BE2C (cell line): ENCODE data around the gene SLC39A11.

Experiments
- DNase-seq: peaks from one replicate; pipeline ENCODE4 v3.0.0-alpha.2; 2020
- H3K27me3 ChIP-seq: fragments of 250-450 bp; sonication (Bioruptor Pico); 2 replicates; pipeline ENCODE4 v1.5.1; 2020; ENCODE audit warnings: mild to moderate bottlenecking
- H3K36me3 ChIP-seq: fragments of 250-450 bp; sonication (Bioruptor Pico); 2 replicates; pipeline ENCODE4 v1.5.1; 2020; ENCODE audit warnings: mild to moderate bottlenecking
- H3K4me1 ChIP-seq: fragments of 250-450 bp; sonication (Bioruptor Pico); 2 replicates; pipeline ENCODE4 v1.5.1; 2020
- H3K4me3 ChIP-seq: 2 replicates; pipeline ENCODE4 v1.5.1; 2011; ENCODE audit warnings: low read depth, low read length
- H3K9me3 ChIP-seq: fragments of 250-450 bp; sonication (Bioruptor Pico); 2 replicates; pipeline ENCODE4 v1.5.1; 2020
- TF ChIP-seq, protein P1 (sequence below): IDR thresholded peaks from 2 replicates; pipeline ENCODE4 v1.5.1; 2012; ENCODE audit warnings: mild to moderate bottlenecking, low read depth, low read length

SLC39A11 gene

DNA sequence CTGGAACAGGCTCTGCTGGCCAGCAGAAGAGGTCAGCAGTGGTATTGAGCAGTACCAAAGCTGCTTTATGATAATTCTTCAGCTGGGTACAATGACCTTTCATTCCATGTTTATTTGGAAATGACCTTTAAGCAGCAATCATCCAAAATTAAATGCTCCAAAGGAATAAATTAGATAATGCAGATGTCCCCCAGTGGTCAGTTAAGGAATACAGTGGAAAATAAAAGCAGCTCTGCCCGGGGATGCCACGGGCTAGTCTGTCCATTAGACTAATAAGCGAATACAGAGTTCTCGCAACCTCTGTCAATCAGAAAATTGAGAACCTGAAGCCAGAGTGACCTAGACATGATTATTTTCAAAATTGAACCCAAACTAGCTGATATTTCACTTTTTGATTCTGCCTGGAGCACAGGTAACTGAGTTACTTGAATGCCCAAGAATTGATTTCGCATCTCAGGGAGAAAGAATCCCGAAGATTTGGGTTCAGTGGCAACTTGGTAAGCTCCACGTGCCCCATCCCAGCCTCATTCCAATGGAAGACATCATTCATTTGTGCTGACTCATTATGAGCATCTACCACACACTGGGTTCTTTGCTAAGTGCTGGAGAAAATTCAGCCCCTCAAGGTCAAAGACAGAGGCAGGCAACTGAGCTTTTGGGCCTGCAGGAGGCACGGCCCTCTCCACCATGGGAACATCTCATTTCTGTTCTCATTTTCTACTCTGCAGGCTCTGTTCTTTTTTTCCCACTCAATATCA, 34.4 kb upstream of the SLC39A11 start:
- no peaks in the 10 kb centered on the region for H3K36me3 ChIP-seq
- H3K4me1 ChIP-seq, result no peaks in the 10 kb centered on the region
- H3K27me3 ChIP-seq, result no peaks in the 10 kb centered on the region
- DNase-seq, result no peak
- H3K9me3 ChIP-seq, result no peaks in the 10 kb centered on the region
- TF ChIP-seq, protein P1, sequence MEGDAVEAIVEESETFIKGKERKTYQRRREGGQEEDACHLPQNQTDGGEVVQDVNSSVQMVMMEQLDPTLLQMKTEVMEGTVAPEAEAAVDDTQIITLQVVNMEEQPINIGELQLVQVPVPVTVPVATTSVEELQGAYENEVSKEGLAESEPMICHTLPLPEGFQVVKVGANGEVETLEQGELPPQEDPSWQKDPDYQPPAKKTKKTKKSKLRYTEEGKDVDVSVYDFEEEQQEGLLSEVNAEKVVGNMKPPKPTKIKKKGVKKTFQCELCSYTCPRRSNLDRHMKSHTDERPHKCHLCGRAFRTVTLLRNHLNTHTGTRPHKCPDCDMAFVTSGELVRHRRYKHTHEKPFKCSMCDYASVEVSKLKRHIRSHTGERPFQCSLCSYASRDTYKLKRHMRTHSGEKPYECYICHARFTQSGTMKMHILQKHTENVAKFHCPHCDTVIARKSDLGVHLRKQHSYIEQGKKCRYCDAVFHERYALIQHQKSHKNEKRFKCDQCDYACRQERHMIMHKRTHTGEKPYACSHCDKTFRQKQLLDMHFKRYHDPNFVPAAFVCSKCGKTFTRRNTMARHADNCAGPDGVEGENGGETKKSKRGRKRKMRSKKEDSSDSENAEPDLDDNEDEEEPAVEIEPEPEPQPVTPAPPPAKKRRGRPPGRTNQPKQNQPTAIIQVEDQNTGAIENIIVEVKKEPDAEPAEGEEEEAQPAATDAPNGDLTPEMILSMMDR, result no peak
- H3K4me3 ChIP-seq, result no peak overlapping the region

DNA sequence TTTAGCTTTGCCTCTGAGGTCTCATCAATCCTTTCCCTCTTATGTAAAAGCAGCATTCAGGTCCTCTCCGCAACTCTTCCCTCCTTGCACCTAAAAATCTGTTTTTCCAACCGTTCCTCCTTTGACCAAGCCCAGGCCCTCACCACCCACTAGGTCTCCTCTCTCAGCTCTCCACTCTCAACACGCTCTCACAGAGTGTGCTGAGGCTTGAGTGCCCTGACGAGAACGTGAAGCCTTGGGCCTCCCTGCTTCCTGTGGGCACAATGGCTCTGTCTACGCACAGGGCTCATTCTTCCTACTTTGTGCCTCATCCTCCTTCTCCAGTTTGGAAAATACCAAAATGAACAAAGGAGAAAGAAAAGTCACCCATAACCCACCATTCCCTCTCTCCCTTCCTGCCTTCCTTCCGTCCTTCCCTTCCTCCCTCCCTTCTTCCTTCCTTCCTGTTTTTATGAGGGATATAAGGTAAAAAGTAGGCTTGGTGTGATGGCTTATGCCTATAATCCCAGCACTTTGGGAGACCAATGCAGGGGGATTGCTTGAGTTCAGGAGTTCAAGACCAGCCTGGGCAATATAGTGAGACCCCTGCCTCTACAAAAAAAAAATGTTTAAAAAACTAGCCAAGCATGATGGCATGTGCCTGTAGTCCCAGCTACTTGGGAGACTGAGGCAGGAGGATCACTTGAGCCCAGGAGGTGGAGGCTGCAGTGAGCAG, 31.3 kb upstream of the SLC39A11 start:
- no peaks in the 10 kb centered on the region for H3K27me3 ChIP-seq
- TF ChIP-seq, protein P1, result no peak
- no peaks in the 10 kb centered on the region for H3K9me3 ChIP-seq
- peaks cover 3% of the 10 kb centered on the region; the same call in 1 of the 2 replicates for H3K4me1 ChIP-seq
- DNase-seq, result no peak
- no peak overlapping the region for H3K4me3 ChIP-seq
- H3K36me3 ChIP-seq, result no peaks in the 10 kb centered on the region

DNA sequence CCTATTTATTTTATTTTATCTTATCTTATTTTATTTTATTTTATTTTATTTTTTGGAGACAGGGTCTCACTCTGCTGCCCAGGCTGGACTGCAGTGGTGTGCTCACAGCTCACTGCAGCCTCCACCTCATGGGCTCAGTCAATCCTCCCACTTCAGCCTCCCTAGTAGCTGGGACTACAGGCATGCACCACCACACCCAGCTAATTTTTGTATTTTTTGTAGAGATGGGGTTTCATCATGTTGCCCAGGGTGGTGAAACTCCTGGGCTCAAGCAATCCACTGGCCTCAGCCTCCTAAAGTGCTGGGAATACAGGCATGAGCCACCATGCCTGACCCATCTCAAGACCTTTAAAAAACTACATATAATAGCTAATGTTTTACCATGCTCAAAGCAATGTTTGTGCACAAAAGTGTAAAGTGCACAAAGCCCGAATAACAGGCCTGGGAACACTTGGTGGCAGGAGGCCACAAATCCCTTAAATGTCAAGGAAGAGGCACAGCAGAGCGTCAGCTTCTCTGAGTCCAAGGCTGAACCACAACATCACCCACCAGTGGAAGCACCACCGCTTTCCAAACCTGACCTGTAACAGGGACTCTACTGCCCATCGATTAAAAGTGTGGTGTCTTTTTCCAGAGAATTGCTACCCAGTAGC, 30.6 kb upstream of the SLC39A11 start:
- H3K27me3 ChIP-seq, result no peaks in the 10 kb centered on the region
- H3K9me3 ChIP-seq, result no peaks in the 10 kb centered on the region
- H3K36me3 ChIP-seq, result no peaks in the 10 kb centered on the region
- DNase-seq, result no peak
- TF ChIP-seq, protein P1, result no peak
- peaks cover 7% of the 10 kb centered on the region; the same call in 1 of the 2 replicates for H3K4me1 ChIP-seq
- H3K4me3 ChIP-seq, result no peak overlapping the region

DNA sequence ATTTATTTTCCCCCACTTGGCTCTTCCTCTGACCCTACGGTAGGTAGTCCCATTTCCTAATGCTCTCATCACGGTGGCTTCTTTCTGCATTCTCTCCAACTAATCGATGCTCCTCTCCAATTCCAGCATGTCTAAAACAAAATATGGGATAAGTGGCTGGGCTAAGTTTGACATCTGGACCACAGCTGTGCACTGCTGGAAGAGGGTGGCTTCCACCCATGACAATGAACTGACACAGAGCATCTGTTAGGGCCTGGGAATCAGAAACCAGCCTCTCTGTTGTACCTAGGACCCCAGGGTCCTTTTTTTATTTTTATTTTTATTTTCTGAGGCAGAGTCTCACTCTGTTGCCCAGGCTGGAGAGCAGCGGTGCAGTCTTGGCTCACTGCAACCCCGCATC, 29.0 kb upstream of the SLC39A11 start:
- TF ChIP-seq, protein P1, result no peak
- H3K27me3 ChIP-seq, result no peaks in the 10 kb centered on the region
- no peaks in the 10 kb centered on the region for H3K36me3 ChIP-seq
- H3K4me3 ChIP-seq, result no peak overlapping the region
- DNase-seq, result no peak
- H3K9me3 ChIP-seq, result no peaks in the 10 kb centered on the region
- H3K4me1 ChIP-seq, result peaks cover 7% of the 10 kb centered on the region; the same call in 1 of the 2 replicates

DNA sequence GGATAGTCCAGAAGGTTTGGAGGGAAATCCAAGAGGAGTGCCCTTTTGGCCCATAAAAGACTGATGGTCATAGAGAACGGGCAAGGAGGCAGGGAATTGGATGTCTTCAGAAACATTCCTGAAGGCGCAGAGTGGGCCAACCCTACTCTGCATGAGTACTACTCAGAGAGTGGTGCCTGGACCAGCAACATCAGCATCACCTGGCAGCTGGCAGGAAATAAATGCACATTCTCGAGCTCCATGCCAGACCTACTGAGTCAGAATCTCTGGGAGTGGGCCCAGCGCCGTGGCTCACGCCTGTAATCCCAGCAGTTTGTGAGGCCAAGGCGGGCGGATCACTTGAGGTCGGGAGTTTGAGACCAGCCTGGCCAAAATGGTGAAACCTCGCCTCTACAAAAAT, 27.1 kb upstream of the SLC39A11 start:
- Histone ChIP-seq H3K27me3 (no peaks in the 10 kb centered on the region), H3K4me3 (no peak overlapping the region), H3K36me3 (no peaks in the 10 kb centered on the region), H3K9me3 (no peaks in the 10 kb centered on the region), H3K4me1 (peaks cover 7% of the 10 kb centered on the region; the same call in 1 of the 2 replicates)
- no peak for DNase-seq
- TF ChIP-seq, protein P1, result no peak
